Measurements from ENCODE around the gene AIPL1.

GRCh38 chr17:6474376-6474775 lies 39.5 kb upstream of the AIPL1 start:
- TF ChIP-seq CTCF (conservative IDR thresholded peaks at IDR 0.05; ENCODE audit: low read length) = no peak
- TF ChIP-seq EZH2phosphoT487 (IDR thresholded peaks at IDR 0.05; ENCODE audit: borderline replicate concordance) = no peak
